IMR-90 (cell line): Measurements from ENCODE around the gene PTPRN2. TPM values are rescaled to one million over a fixed set of nuclear protein-coding genes. Genes with fewer than 3 reads are reported as not detected.

Source experiments
- ATAC-seq: fragments of 200-7000 bp; cut with Tn5 transposase; 2 replicates; pipeline ENCODE4 v1.9.1; 2020; ENCODE audit warnings: low read depth, mild to moderate bottlenecking, moderate library complexity
- BruUV-seq: library from RNA; stranded (reverse); fragments of 400-500 nt; replicated peaks from 2 replicates; lab custom pipeline; 2021; lab: Mats Ljungman, UMichigan
- CTCF ChIA-PET: fragments of 300-600 bp; formaldehyde crosslinking; extraction: SDS; loops from one replicate; lab custom pipeline; 2021; ENCODE audit warnings: antibody characterized with exemption; lab: Yijun Ruan, JAX
- POLR2A ChIA-PET: fragments of 300-600 bp; sonication (Branson Sonifier 250); formaldehyde crosslinking; loops from one replicate; lab custom pipeline; 2022; ENCODE audit warnings: antibody characterized with exemption; ENCODE audit not compliant: unreplicated experiment; lab: Charles Lee
- DNase-seq: peaks from one replicate; pipeline ENCODE4 v3.0.0; 2013
- H2AFZ ChIP-seq: replicated peaks from 2 replicates; pipeline ENCODE3; 2013; ENCODE audit warnings: low read length, mild to moderate bottlenecking; ENCODE audit not compliant: poor library complexity
- H2AK5ac ChIP-seq: 2 replicates; pipeline ENCODE4 v1.6.1; 2013; ENCODE audit warnings: low read depth, low read length, inconsistent platforms
- H2AK9ac ChIP-seq: replicated peaks from 2 replicates; pipeline ENCODE3; 2013; ENCODE audit warnings: mild to moderate bottlenecking, low read depth, low read length, moderate library complexity; ENCODE audit not compliant: poor library complexity
- H2BK120ac ChIP-seq: 2 replicates; pipeline ENCODE4 v1.6.1; 2013; ENCODE audit warnings: low read depth, low read length, inconsistent platforms
- H2BK15ac ChIP-seq: 3 replicates; pipeline ENCODE4 v1.6.1; 2013; ENCODE audit warnings: low read depth, low read length, inconsistent platforms
- H2BK20ac ChIP-seq: 2 replicates; pipeline ENCODE4 v1.6.1; 2013; ENCODE audit warnings: low read depth, mild to moderate bottlenecking, inconsistent platforms, low read length, moderate library complexity
- H2BK5ac ChIP-seq: 2 replicates; pipeline ENCODE4 v1.6.1; 2013; ENCODE audit warnings: mild to moderate bottlenecking, low read depth, low read length, inconsistent platforms; ENCODE audit not compliant: poor library complexity, severe bottlenecking
- H3K14ac ChIP-seq: replicated peaks from 2 replicates; pipeline ENCODE4 v1.6.1; 2013; ENCODE audit warnings: low read depth, low read length, inconsistent platforms
- H3K18ac ChIP-seq: 2 replicates; pipeline ENCODE4 v1.6.1; 2013; ENCODE audit warnings: low read depth, low read length, control low read depth
- H3K23ac ChIP-seq: 2 replicates; pipeline ENCODE4 v1.6.1; 2013; ENCODE audit warnings: low read depth, low read length, inconsistent platforms
- H3K27ac ChIP-seq: 2 replicates; pipeline ENCODE4 v1.5.1; 2013; ENCODE audit warnings: mild to moderate bottlenecking, control low read depth, low read length; ENCODE audit not compliant: insufficient read depth
- H3K27me3 ChIP-seq: 2 replicates; pipeline ENCODE4 v1.6.1; 2013; ENCODE audit warnings: low read length; ENCODE audit not compliant: control insufficient read depth, insufficient read depth
- H3K36me3 ChIP-seq: 2 replicates; pipeline ENCODE4 v1.6.1; 2013; ENCODE audit warnings: low read length, mixed read lengths; ENCODE audit not compliant: control insufficient read depth, insufficient read depth
- H3K4ac ChIP-seq: 2 replicates; pipeline ENCODE4 v1.6.1; 2013; ENCODE audit warnings: low read depth, low read length, inconsistent platforms
- H3K4me1 ChIP-seq: 2 replicates; pipeline ENCODE4 v1.6.1; 2013; ENCODE audit warnings: low read length, mixed read lengths; ENCODE audit not compliant: control insufficient read depth, insufficient read depth
- H3K4me2 ChIP-seq: 2 replicates; pipeline ENCODE4 v1.6.1; 2013; ENCODE audit warnings: low read depth, mild to moderate bottlenecking, control low read depth, low read length, moderate library complexity
- H3K4me3 ChIP-seq: 2 replicates; pipeline ENCODE4 v1.5.1; 2013; ENCODE audit warnings: low read depth, mild to moderate bottlenecking, control low read depth, low read length, moderate library complexity; ENCODE audit not compliant: insufficient read depth
- H3K56ac ChIP-seq: 2 replicates; pipeline ENCODE4 v1.6.1; 2013; ENCODE audit warnings: low read length, inconsistent platforms; ENCODE audit not compliant: insufficient read depth; ENCODE audit errors: extremely low read depth
- H3K79me1 ChIP-seq, 2 experiments: 2 replicates each; pipeline ENCODE4 v1.6.1; 2013; ENCODE audit warnings: low read length in 2 of 2, inconsistent platforms in 1 of 2, low read depth in 1 of 2
- H3K9ac ChIP-seq: 2 replicates; pipeline ENCODE4 v1.6.1; 2013; ENCODE audit warnings: low read depth, low read length, control low read depth
- H3K9me1 ChIP-seq: 2 replicates; pipeline ENCODE4 v1.6.1; 2013; ENCODE audit warnings: low read length, inconsistent platforms; ENCODE audit not compliant: insufficient read depth
- H3K9me3 ChIP-seq: 2 replicates; pipeline ENCODE4 v1.6.1; 2013; ENCODE audit warnings: low read length; ENCODE audit not compliant: control insufficient read depth, insufficient read depth
- H4K20me1 ChIP-seq: 2 replicates; pipeline ENCODE4 v1.6.1; 2013; ENCODE audit warnings: low read length, inconsistent platforms; ENCODE audit not compliant: insufficient read depth
- H4K5ac ChIP-seq: 2 replicates; pipeline ENCODE4 v1.6.1; 2013; ENCODE audit warnings: mild to moderate bottlenecking, low read depth, low read length, control low read depth
- H4K8ac ChIP-seq, 2 experiments: 2 replicates each; pipeline ENCODE4 v1.6.1; 2013; ENCODE audit warnings: low read depth in 2 of 2, low read length in 2 of 2, control low read depth in 1 of 2, inconsistent platforms in 1 of 2
- H4K91ac ChIP-seq: 2 replicates; pipeline ENCODE4 v1.6.1; 2013; ENCODE audit warnings: low read depth, low read length, inconsistent platforms; ENCODE audit not compliant: insufficient read depth
- BHLHE40 ChIP-seq: fragments of 150-350 bp; IDR thresholded peaks from 2 replicates; pipeline ENCODE4 v1.6.1; 2016; ENCODE audit warnings: mild to moderate bottlenecking, low read depth, low read length
- RFX5 ChIP-seq: IDR thresholded peaks from 2 replicates; pipeline ENCODE4 v1.8.0; 2012; ENCODE audit warnings: low read depth, mild to moderate bottlenecking, low read length, moderate library complexity
- SMC3 ChIP-seq: fragments of 150-350 bp; IDR thresholded peaks from 2 replicates; pipeline ENCODE4 v1.6.1; 2016; ENCODE audit warnings: low read depth, mild to moderate bottlenecking, antibody characterized with exemption, low read length, moderate library complexity
- WGBS, 2 experiments: methylation state at CpG; one replicate each; pipeline versions ENCODE4 v1.1.5 to v1.1.7; 2013; ENCODE audit warnings: missing lambda C conversion rate in 2 of 2; ENCODE audit not compliant: insufficient read length in 1 of 2; ENCODE audit errors: extremely low coverage in 2 of 2; 5-methylcytosine and 5-hydroxymethylcytosine counted together
- dilution Hi-C: fragments of 300-500 bp; cut with HindIII; formaldehyde crosslinking; loops from one replicate; pipeline ENCODE4 v1.14.3; 2018; ENCODE audit warnings: low sequenced_read_pairs; ENCODE audit not compliant: unreplicated experiment
- in situ Hi-C: fragments of 300-500 bp; cut with MboI; formaldehyde crosslinking; loops from 3 replicates; pipeline ENCODE4 v1.14.3; 2019; ENCODE audit warnings: low sequenced_read_pairs, inconsistent platforms, mixed read lengths
- intact Hi-C: fragments of 100-400 bp; cut with micrococcal nuclease; formaldehyde crosslinking; loops from 2 replicates; pipeline ENCODE4 v1.10.0; 2022
- polyA plus RNA-seq, 3 experiments: library from polyadenylated mRNA; depleted of rRNA; stranded (reverse); fragments of >200 nt; gene quantifications; 2 replicates each; pipeline ENCODE4 v1.2.3, GENCODE V29; 2012; ENCODE audit warnings: low replicate concordance in 1 of 3
- total RNA-seq: library from RNA; depleted of rRNA; stranded (reverse); fragments of >200 nt; gene quantifications from 2 replicates; pipeline ENCODE4 v1.2.3, GENCODE V29; 2012

PTPRN2 gene
- total and polyA plus RNA-seq, 2 of the 4 experiments (the other 2 are of a cell fraction), result 0.03 TPM; not detected in 1

GRCh38 chr7:157893535-157894044, 694.0 kb downstream of the PTPRN2 start:
- Histone ChIP-seq H3K27ac (no peak overlapping the region), H2BK15ac (no peak overlapping the region), H3K79me1 (no peaks in the 10 kb centered on the region), H3K23ac (no peak overlapping the region), H3K9me1 (no peaks in the 10 kb centered on the region), H2AK9ac (no peak overlapping the region), H4K20me1 (no peaks in the 10 kb centered on the region), H3K9ac (no peak overlapping the region), H3K27me3 (no peaks in the 10 kb centered on the region), H4K5ac (no peak overlapping the region), H2BK5ac (no peak overlapping the region), H3K36me3 (no peaks in the 10 kb centered on the region), H3K4me2 (no peak overlapping the region), H2BK20ac (no peak overlapping the region), H3K4me1 (no peaks in the 10 kb centered on the region), H3K14ac (no peak overlapping the region), H3K18ac (no peak overlapping the region), H2AK5ac (no peak overlapping the region), H2AFZ (no peak overlapping the region), H3K4ac (no peak overlapping the region), H4K91ac (no peak overlapping the region), H4K8ac (no peak overlapping the region), H2BK120ac (no peak overlapping the region), H3K56ac (no peak overlapping the region), H3K9me3 (peaks cover 53% of the 10 kb centered on the region), H3K4me3 (no peak overlapping the region)
- DNase-seq (no peak), ATAC-seq (no peak)
- BruUV-seq, result no TSS peak
- dilution Hi-C loops, result no loop called here
- TF ChIP-seq RFX5 (no peak), SMC3 (no peak), BHLHE40 (no peak)
- POLR2A ChIA-PET, result no interaction called here
- intact Hi-C loops, result no loop called here
- in situ Hi-C loops, result no loop called here
- CTCF ChIA-PET, result no interaction called here
- WGBS, 2 experiments, result 69% methylated on average over 4 of the region's 15 CpGs; no CpG with 5 or more reads in 1 of the 2 experiments
